H9 (cell line): Measurements from ENCODE around the gene MIPOL1. TPM values are rescaled to one million over a fixed set of nuclear protein-coding genes. Genes with fewer than 3 reads are reported as not detected.

Source experiments
- DNase-seq: peaks from one replicate; pipeline ENCODE4 v3.0.0-alpha.2; 2017
- H2AFZ ChIP-seq: one replicate; pipeline ENCODE4 v1.6.1; 2013; ENCODE audit warnings: mild to moderate bottlenecking, low read length, control low read depth, moderate library complexity
- H2AK5ac ChIP-seq: 2 replicates; pipeline ENCODE4 v1.6.1; 2013; ENCODE audit warnings: low read length, control low read depth, mixed read lengths; ENCODE audit not compliant: insufficient read length
- H2BK120ac ChIP-seq: one replicate; pipeline ENCODE4 v1.6.1; 2013; ENCODE audit warnings: low read depth, mild to moderate bottlenecking, low read length, control low read depth, inconsistent platforms; ENCODE audit not compliant: poor library complexity, severe bottlenecking
- H2BK12ac ChIP-seq: 2 replicates; pipeline ENCODE4 v1.6.1; 2013; ENCODE audit warnings: low read length, control low read depth, mixed read lengths, low read depth; ENCODE audit not compliant: insufficient read length
- H2BK15ac ChIP-seq: 2 replicates; pipeline ENCODE4 v1.6.1; 2013; ENCODE audit warnings: low read depth, low read length, control low read depth
- H2BK20ac ChIP-seq: one replicate; pipeline ENCODE4 v1.6.1; 2013; ENCODE audit warnings: low read depth, mild to moderate bottlenecking, low read length, control low read depth, inconsistent platforms; ENCODE audit not compliant: poor library complexity, severe bottlenecking
- H2BK5ac ChIP-seq: 2 replicates; pipeline ENCODE4 v1.6.1; 2013; ENCODE audit warnings: low read length, control low read depth, mixed read lengths; ENCODE audit not compliant: insufficient read length
- H3K14ac ChIP-seq: 2 replicates; pipeline ENCODE4 v1.6.1; 2013; ENCODE audit warnings: low read length, control low read depth; ENCODE audit not compliant: insufficient read depth
- H3K18ac ChIP-seq: 2 replicates; pipeline ENCODE4 v1.6.1; 2013; ENCODE audit warnings: low read depth, mild to moderate bottlenecking, mixed read lengths, low read length, control low read depth; ENCODE audit not compliant: insufficient read length
- H3K23ac ChIP-seq: 2 replicates; pipeline ENCODE4 v1.6.1; 2013; ENCODE audit warnings: low read length, control low read depth, mixed read lengths, low read depth; ENCODE audit not compliant: insufficient read length
- H3K23me2 ChIP-seq: 2 replicates; pipeline ENCODE4 v1.6.1; 2013; ENCODE audit warnings: low read depth, mild to moderate bottlenecking, mixed read lengths, low read length, control low read depth; ENCODE audit not compliant: insufficient read length, poor library complexity, severe bottlenecking
- H3K27ac ChIP-seq: 2 replicates; pipeline ENCODE4 v1.5.1; 2013; ENCODE audit warnings: low read length, control low read depth, mixed read lengths, low read depth; ENCODE audit not compliant: insufficient read length
- H3K27me3 ChIP-seq: 2 replicates; pipeline ENCODE4 v1.6.1; 2013; ENCODE audit warnings: low read length, control low read depth, inconsistent platforms; ENCODE audit not compliant: insufficient read depth
- H3K4ac ChIP-seq: 2 replicates; pipeline ENCODE4 v1.6.1; 2013; ENCODE audit warnings: low read depth, mild to moderate bottlenecking, control low read depth, inconsistent platforms, low read length, moderate library complexity
- H3K4me1 ChIP-seq: 2 replicates; pipeline ENCODE4 v1.6.1; 2013; ENCODE audit warnings: low read length, control low read depth, inconsistent platforms; ENCODE audit not compliant: insufficient read depth
- H3K4me2 ChIP-seq: 2 replicates; pipeline ENCODE4 v1.6.1; 2013; ENCODE audit warnings: low read length, control low read depth, mixed read lengths; ENCODE audit not compliant: insufficient read length, insufficient read depth
- H3K56ac ChIP-seq: 2 replicates; pipeline ENCODE4 v1.6.1; 2013; ENCODE audit warnings: low read depth, mild to moderate bottlenecking, mixed read lengths, low read length, control low read depth; ENCODE audit not compliant: insufficient read length
- H3K79me1 ChIP-seq: 2 replicates; pipeline ENCODE4 v1.6.1; 2013; ENCODE audit warnings: low read depth, mild to moderate bottlenecking, moderate library complexity, low read length, control low read depth, inconsistent platforms; ENCODE audit not compliant: insufficient read depth, poor library complexity, severe bottlenecking
- H3K79me2 ChIP-seq: 2 replicates; pipeline ENCODE4 v1.6.1; 2013; ENCODE audit warnings: low read length, control low read depth, inconsistent platforms; ENCODE audit not compliant: insufficient read depth
- H3K9ac ChIP-seq: 2 replicates; pipeline ENCODE4 v1.6.1; 2013; ENCODE audit warnings: low read length, control low read depth, mixed read lengths; ENCODE audit not compliant: insufficient read length; ENCODE audit errors: extremely low read depth
- H3K9me3 ChIP-seq: one replicate; pipeline ENCODE4 v1.6.1; 2013; ENCODE audit warnings: low read depth, low read length, inconsistent platforms; ENCODE audit not compliant: control insufficient read depth
- H3T11ph ChIP-seq: one replicate; pipeline ENCODE4 v1.6.1; 2013; ENCODE audit warnings: mild to moderate bottlenecking, low read length, control low read depth, inconsistent platforms
- H4K20me1 ChIP-seq: one replicate; pipeline ENCODE4 v1.6.1; 2013; ENCODE audit not compliant: control insufficient read depth, insufficient read length, insufficient read depth
- H4K5ac ChIP-seq: 2 replicates; pipeline ENCODE4 v1.6.1; 2013; ENCODE audit warnings: low read depth, mild to moderate bottlenecking, mixed read lengths, low read length, control low read depth; ENCODE audit not compliant: insufficient read length
- H4K8ac ChIP-seq: replicated peaks from 2 replicates; pipeline ENCODE4 v1.6.1; 2013; ENCODE audit warnings: low read length, control low read depth, mixed read lengths, low read depth; ENCODE audit not compliant: insufficient read length
- H4K91ac ChIP-seq: 2 replicates; pipeline ENCODE4 v1.6.1; 2013; ENCODE audit warnings: low read depth, mild to moderate bottlenecking, moderate library complexity, mixed read lengths, low read length, control low read depth; ENCODE audit not compliant: insufficient read length
- H3K27ac Mint-ChIP-seq, 3 experiments: 2 replicates in 2 of 3; 3 replicates in 1 of 3; pipeline ENCODE4 v1.8.0; 2020 to 2021; ENCODE audit warnings: mixed read lengths in 3 of 3, mild to moderate bottlenecking in 1 of 3, moderate library complexity in 1 of 3
- H3K27me3 Mint-ChIP-seq: 2 replicates; pipeline ENCODE4 v1.8.0; 2021; ENCODE audit warnings: low read depth, mild to moderate bottlenecking, moderate library complexity, mixed read lengths
- H3K36me3 Mint-ChIP-seq, 3 experiments: 2 replicates in 2 of 3; 3 replicates in 1 of 3; pipeline ENCODE4 v1.8.0; 2020 to 2021; ENCODE audit warnings: low read depth in 3 of 3, mixed read lengths in 3 of 3; ENCODE audit not compliant: insufficient read depth in 1 of 3
- H3K4me1 Mint-ChIP-seq, 2 experiments: 2 replicates each; pipeline ENCODE4 v1.8.0; 2020; ENCODE audit warnings: mixed read lengths in 2 of 2
- H3K4me3 Mint-ChIP-seq, 2 experiments: 2 replicates in 1 of 2; 3 replicates in 1 of 2; pipeline ENCODE4 v1.8.0; 2020 to 2021; ENCODE audit warnings: mild to moderate bottlenecking in 2 of 2, mixed read lengths in 2 of 2, moderate library complexity in 1 of 2
- H3K9me3 Mint-ChIP-seq, 2 experiments: 2 replicates in 1 of 2; 3 replicates in 1 of 2; pipeline ENCODE4 v1.8.0; 2020; ENCODE audit warnings: mild to moderate bottlenecking in 2 of 2, mixed read lengths in 2 of 2, moderate library complexity in 1 of 2
- WGBS: extraction: QIAGEN DNeasy Blood & Tissue Kit; methylation state at CpG from one replicate; pipeline ENCODE4 v1.1.7; 2013; ENCODE audit warnings: missing lambda C conversion rate, low lambda C conversion rate, mixed read lengths; ENCODE audit not compliant: insufficient read length; ENCODE audit errors: extremely low coverage; 5-methylcytosine and 5-hydroxymethylcytosine counted together
- total RNA-seq: library from RNA; stranded (reverse); gene quantifications from 2 replicates; pipeline ENCODE4 v1.2.1, GENCODE V29; 2021
- TF ChIP-seq, protein P1 (sequence below): fragments of 200-600 bp; sonication (generic); conservative IDR thresholded peaks from 3 replicates; pipeline ENCODE4 v1.8.0; 2021; ENCODE audit warnings: antibody characterized with exemption, mild to moderate bottlenecking

The MIPOL1 gene
- total RNA-seq, 1 experiment from 2014 or later = 15.6 TPM

DNA sequence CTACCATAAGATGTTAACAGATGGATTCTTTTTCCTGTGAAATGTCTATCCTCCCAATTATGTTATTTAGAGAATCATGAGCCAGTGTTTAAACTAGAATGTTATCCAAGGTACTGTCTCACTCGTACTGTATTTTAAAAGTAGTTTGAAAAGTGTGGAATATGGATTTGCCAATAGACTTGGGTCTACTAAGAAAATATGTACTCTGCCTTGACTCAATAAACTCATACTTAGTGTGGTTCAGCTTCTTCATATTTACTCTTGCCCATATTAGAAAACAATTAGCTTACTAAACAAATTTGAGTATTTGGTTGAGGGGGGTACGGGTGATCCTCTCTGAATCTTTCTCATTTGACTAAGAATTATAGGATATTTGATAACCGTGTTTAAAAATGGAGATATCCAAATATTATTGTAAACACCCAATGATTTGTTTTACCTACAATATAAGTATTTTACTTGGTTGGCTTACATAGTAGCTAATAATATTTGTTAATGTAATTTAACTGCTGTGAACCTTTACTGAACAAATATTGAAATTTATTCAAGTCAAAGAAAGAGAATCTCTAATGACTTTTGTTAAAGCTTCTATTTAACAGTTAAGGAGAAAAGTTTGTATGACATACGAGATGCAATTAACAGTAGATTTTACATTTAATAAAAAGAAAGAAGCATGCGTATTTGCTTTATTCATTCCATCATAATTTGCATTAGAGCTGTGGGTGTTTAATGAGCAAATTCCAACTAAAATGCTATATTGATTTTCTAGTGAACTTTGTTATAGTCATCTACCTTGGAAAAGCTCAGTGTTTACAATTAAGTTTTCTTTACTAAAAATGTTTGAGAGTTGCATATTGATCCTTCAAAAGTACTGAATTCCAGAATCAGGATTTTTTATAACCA lies 81.2 kb downstream of the MIPOL1 start:
- no peak overlapping the region for H2BK12ac ChIP-seq
- H3K4ac ChIP-seq = no peak overlapping the region
- H3K23ac ChIP-seq = no peak overlapping the region
- H2AFZ ChIP-seq = no peak overlapping the region
- no peaks in the 10 kb centered on the region for H4K20me1 ChIP-seq
- Mint-ChIP-seq H3K36me3 (no peaks in the 10 kb centered on the region; a peak in 1 of 7 replicates), H3K27ac (no peak overlapping the region), H3K9me3 (no peaks in the 10 kb centered on the region), H3K4me3 (no peak overlapping the region), H3K27me3 (no peaks in the 10 kb centered on the region), H3K4me1 (no peaks in the 10 kb centered on the region)
- no peak overlapping the region for H4K8ac ChIP-seq
- no peaks in the 10 kb centered on the region for H3K9me3 ChIP-seq
- no peak overlapping the region for H3K56ac ChIP-seq
- H3K23me2 ChIP-seq = peaks cover 3% of the 10 kb centered on the region
- H4K91ac ChIP-seq = no peak overlapping the region
- no peaks in the 10 kb centered on the region for H3K79me1 ChIP-seq
- no peak overlapping the region for H2BK15ac ChIP-seq
- no peak overlapping the region for H2BK120ac ChIP-seq
- H2AK5ac ChIP-seq = no peak overlapping the region
- no peaks in the 10 kb centered on the region for H3K27me3 ChIP-seq
- no peak overlapping the region for H3T11ph ChIP-seq
- no peak overlapping the region for H2BK20ac ChIP-seq
- no peak for DNase-seq
- no peaks in the 10 kb centered on the region for H3K79me2 ChIP-seq
- H3K14ac ChIP-seq = no peak overlapping the region
- no peaks in the 10 kb centered on the region for H3K4me1 ChIP-seq
- no peak overlapping the region for H3K9ac ChIP-seq
- no CpG with 5 or more reads among the region's 5 CpGs for WGBS
- no peak overlapping the region for H3K4me2 ChIP-seq
- H3K27ac ChIP-seq = no peak overlapping the region
- H4K5ac ChIP-seq = no peak overlapping the region
- TF ChIP-seq, protein P1, sequence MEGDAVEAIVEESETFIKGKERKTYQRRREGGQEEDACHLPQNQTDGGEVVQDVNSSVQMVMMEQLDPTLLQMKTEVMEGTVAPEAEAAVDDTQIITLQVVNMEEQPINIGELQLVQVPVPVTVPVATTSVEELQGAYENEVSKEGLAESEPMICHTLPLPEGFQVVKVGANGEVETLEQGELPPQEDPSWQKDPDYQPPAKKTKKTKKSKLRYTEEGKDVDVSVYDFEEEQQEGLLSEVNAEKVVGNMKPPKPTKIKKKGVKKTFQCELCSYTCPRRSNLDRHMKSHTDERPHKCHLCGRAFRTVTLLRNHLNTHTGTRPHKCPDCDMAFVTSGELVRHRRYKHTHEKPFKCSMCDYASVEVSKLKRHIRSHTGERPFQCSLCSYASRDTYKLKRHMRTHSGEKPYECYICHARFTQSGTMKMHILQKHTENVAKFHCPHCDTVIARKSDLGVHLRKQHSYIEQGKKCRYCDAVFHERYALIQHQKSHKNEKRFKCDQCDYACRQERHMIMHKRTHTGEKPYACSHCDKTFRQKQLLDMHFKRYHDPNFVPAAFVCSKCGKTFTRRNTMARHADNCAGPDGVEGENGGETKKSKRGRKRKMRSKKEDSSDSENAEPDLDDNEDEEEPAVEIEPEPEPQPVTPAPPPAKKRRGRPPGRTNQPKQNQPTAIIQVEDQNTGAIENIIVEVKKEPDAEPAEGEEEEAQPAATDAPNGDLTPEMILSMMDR = no peak
- H3K18ac ChIP-seq = no peak overlapping the region
- H2BK5ac ChIP-seq = no peak overlapping the region
